ENCODE data around the gene POLR3B. TPM values are rescaled to one million over a fixed set of nuclear protein-coding genes. Genes with fewer than 3 reads are reported as not detected.

Gene POLR3B
- total RNA-seq, 4 donors from 2014 or later: 5.6 to 8.4 (median 7.7) TPM

- no peak for DNase-seq
- intact Hi-C loops (cut with DNase I; ENCODE audit: low total_unique reads): no loop called here
- no peak overlapping the region for H3K4me3 ChIP-seq
- no peak for TF ChIP-seq POLR2A (IDR thresholded peaks at IDR 0.05)
- no peak for TF ChIP-seq POLR2AphosphoS5 (IDR thresholded peaks at IDR 0.05)
- no peak for TF ChIP-seq CTCF (IDR thresholded peaks at IDR 0.05)
- no peak for TF ChIP-seq EP300 (IDR thresholded peaks at IDR 0.05; ENCODE audit: low read depth)
- H3K27ac ChIP-seq: no peak overlapping the region
- WGBS, 2 donors (ENCODE audit: low coverage in 1 of 2): 82% methylated on average over 2 of the region's 2 CpGs; no CpG with 5 or more reads in 1 of the 2 donors
- H3K36me3 ChIP-seq: no peaks in the 10 kb centered on the region
- H3K9me3 ChIP-seq: no peaks in the 10 kb centered on the region
- in situ Hi-C loops (cut with MboI; ENCODE audit: low pct_ligation_motif_present in 1 of 4, low pct_unique_long_range_greater_than_20kb in 1 of 4, low sequenced_read_pairs in 3 of 4): no loop called here
- no peaks in the 10 kb centered on the region for H3K27me3 ChIP-seq
- H3K4me1 ChIP-seq: no peaks in the 10 kb centered on the region
These were observed 169.8 kb downstream of the POLR3B start for GRCh38 chr12:106527356-106527755.

DNA sequence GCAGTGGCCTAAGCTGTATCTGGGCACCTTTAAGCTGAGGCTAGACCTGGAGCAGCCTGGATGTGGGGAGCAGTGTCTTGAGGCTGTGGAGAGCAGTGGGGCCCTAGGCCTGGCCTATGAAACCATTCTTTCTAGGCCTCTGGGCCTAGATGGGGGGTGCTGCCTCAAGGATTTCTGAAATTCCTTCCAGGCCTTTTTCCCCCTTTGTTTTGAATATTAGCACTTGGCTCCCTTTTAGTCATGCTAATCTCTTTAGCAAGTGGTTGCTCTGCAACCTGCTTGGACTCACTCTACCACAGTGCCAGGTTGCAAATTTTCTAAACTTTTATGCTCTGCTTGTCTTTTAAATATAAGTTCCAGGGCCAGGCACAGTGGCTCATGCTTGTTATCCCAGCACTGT lies 183.7 kb downstream of the POLR3B start:
- in situ Hi-C loops (cut with MboI; ENCODE audit: low pct_ligation_motif_present in 1 of 4, low pct_unique_long_range_greater_than_20kb in 1 of 4, low sequenced_read_pairs in 3 of 4) (no loop called here), intact Hi-C loops (cut with DNase I; ENCODE audit: low total_unique reads) (no loop called here)
- no peak for DNase-seq
- peaks cover 4% of the 10 kb centered on the region for H3K27me3 ChIP-seq
- no peaks in the 10 kb centered on the region for H3K4me1 ChIP-seq
- no peaks in the 10 kb centered on the region for H3K36me3 ChIP-seq
- H3K4me3 ChIP-seq: no peak overlapping the region
- TF ChIP-seq POLR2A (IDR thresholded peaks at IDR 0.05) (no peak), CTCF (IDR thresholded peaks at IDR 0.05) (no peak), POLR2AphosphoS5 (IDR thresholded peaks at IDR 0.05) (no peak), EP300 (IDR thresholded peaks at IDR 0.05; ENCODE audit: low read depth) (no peak)
- no peak overlapping the region for H3K27ac ChIP-seq
- no peaks in the 10 kb centered on the region for H3K9me3 ChIP-seq

GRCh38 chr12:106551410-106551809 lies 193.9 kb downstream of the POLR3B start:
- in situ Hi-C loops (cut with MboI; ENCODE audit: low pct_ligation_motif_present in 1 of 4, low pct_unique_long_range_greater_than_20kb in 1 of 4, low sequenced_read_pairs in 3 of 4): no loop called here
- Histone ChIP-seq H3K36me3 (no peaks in the 10 kb centered on the region), H3K4me1 (no peaks in the 10 kb centered on the region), H3K27ac (no peak overlapping the region), H3K9me3 (no peaks in the 10 kb centered on the region), H3K4me3 (no peak overlapping the region), H3K27me3 (peaks cover 7% of the 10 kb centered on the region)
- 83 to 96% methylated on average over 4 to 9 of the region's 9 CpGs for WGBS, 2 donors (ENCODE audit: low coverage in 1 of 2)
- no peak for TF ChIP-seq EP300 (IDR thresholded peaks at IDR 0.05; ENCODE audit: low read depth)
- TF ChIP-seq CTCF (IDR thresholded peaks at IDR 0.05): no peak
- TF ChIP-seq POLR2AphosphoS5 (IDR thresholded peaks at IDR 0.05): no peak
- no peak for TF ChIP-seq POLR2A (IDR thresholded peaks at IDR 0.05)
- no peak for DNase-seq
- intact Hi-C loops (cut with DNase I; ENCODE audit: low total_unique reads): no loop called here

DNA sequence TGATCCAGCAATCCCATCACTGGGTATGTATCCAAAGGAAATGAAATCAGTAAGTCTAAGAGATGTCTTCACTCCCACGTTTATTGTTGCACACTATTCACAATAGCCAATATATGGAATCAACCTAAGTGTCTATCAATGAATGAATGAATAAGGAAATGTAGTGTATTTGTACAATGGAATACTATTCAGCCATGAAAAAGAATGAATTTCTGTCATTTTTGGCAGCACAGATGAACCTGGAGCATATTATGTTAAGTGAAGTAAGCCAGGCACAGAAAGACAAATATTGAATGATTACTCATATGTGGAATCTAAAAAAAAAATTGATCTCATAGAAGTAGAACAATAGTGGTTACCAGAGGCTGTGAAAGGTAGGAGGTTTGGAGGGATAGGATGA lies 194.7 kb downstream of the POLR3B start:
- no peak for DNase-seq
- no peak for TF ChIP-seq POLR2A (IDR thresholded peaks at IDR 0.05)
- TF ChIP-seq EP300 (IDR thresholded peaks at IDR 0.05; ENCODE audit: low read depth): no peak
- no peak for TF ChIP-seq POLR2AphosphoS5 (IDR thresholded peaks at IDR 0.05)
- TF ChIP-seq CTCF (IDR thresholded peaks at IDR 0.05): no peak
- H3K36me3 ChIP-seq: no peaks in the 10 kb centered on the region
- intact Hi-C loops (cut with DNase I; ENCODE audit: low total_unique reads): no loop called here
- 83 to 86% methylated on average over 1 of the region's 1 CpG for WGBS, 2 donors (ENCODE audit: low coverage in 1 of 2)
- H3K27ac ChIP-seq: no peak overlapping the region
- no peaks in the 10 kb centered on the region for H3K4me1 ChIP-seq
- peaks cover 7% of the 10 kb centered on the region for H3K27me3 ChIP-seq
- no peaks in the 10 kb centered on the region for H3K9me3 ChIP-seq
- H3K4me3 ChIP-seq: no peak overlapping the region
- in situ Hi-C loops (cut with MboI; ENCODE audit: low pct_ligation_motif_present in 1 of 4, low pct_unique_long_range_greater_than_20kb in 1 of 4, low sequenced_read_pairs in 3 of 4): no loop called here

Other genes starting within 250 kb of the POLR3B start
- 10 to 100 TPM in 1 of 4 donors, 1 to 10 TPM in 2, under 1 TPM in 1; 0.75 to 14.7 (median 3.5) TPM for gene NUAK1, start 218.8 kb upstream of the POLR3B start, total RNA-seq
- 10 to 100 TPM; 30.6 to 41.4 (median 36.2) TPM for gene CKAP4, start 109.7 kb upstream of the POLR3B start, total RNA-seq
- gene TCP11L2, start 55.0 kb upstream of the POLR3B start, total RNA-seq: 10 to 100 TPM in 3 of 4 donors, 1 to 10 TPM in 1; 8.0 to 47.8 (median 41.7) TPM
- gene RFX4, start 225.3 kb downstream of the POLR3B start, total RNA-seq: not detected

Data from transverse colon (tissue), 4 donors.